ENCODE results near the gene TLR6.
A peak's percentile ranks its signal among the peaks of the same experiment; 100 is the strongest.
"Not testable (repeated sequence)": the region's sequence is repeated elsewhere in the genome, so short reads cannot be mapped to it uniquely, and the experiment has no call there.

TLR6 gene

GRCh38 chr4:38785041-38785790 is 71.4 kb downstream of the TLR6 start:
- no peak for DNase-seq

- no peak for DNase-seq
These were observed 72.5 kb downstream of the TLR6 start for GRCh38 chr4:38784141-38784540.

GRCh38 chr4:38783109-38783460 is 73.5 kb downstream of the TLR6 start:
- no peak for DNase-seq

DNA sequence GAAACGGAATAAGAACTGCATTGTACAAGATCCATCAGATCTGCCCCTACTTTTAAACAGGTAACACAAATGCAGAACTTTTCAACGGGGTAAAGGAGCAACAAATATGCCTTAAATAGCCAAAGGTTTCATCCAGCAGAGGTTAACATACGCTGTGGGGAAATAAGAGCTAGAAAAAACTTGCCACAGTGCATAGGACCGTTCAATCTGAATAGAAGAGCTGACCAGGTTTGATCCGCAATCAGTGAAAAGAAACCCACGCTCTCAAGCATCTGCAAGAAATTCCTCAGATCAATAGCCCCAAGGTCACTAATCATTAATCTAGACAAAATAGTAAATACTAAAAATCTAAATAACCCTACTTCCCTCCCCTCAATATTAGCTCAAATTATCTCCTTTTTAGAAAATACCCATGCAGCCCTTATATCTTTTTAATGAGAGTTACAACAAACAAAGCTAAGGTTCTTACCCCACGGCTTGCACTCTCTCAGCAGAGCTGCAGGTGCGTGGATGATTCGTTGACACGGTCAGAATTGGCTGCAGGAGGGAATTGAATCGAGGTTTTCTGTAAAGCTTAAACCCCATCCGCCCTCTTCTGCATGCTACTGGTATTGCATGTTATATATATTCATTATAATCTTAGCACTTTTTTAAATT is 74.0 kb downstream of the TLR6 start, which contains the start of gene TLR10:
Gene TLR10 (minus strand): TSS at position 539 of the 657 bp plus-strand sequence. CDS start 7,400 bp downstream, outside the sequence.
- peak; percentile 61 for DNase-seq

DNA sequence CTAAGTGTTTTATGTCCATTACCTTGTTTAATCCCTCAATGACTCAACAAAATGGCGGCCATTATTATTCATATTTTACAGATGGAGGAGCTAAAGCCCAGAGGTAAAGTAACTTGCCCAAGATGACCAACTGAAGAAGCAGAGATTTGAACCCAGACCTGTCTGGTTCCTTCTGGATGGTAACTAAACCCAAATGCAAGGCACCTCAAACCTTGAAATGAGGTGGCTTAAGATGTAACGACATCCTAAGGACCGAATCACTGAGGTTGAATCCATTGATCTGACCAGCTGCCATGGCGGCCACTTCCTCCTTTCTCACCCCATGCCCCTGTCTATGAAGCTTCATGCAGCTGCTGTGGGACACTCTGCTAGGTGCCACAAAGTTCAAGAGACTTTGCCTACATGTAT is 74.8 kb downstream of the TLR6 start:
- DNase-seq = no peak

- no peak for DNase-seq
These were observed 75.7 kb downstream of the TLR6 start for GRCh38 chr4:38780833-38781484.

- no peak for DNase-seq
These were observed 76.8 kb downstream of the TLR6 start for GRCh38 chr4:38779790-38780189.

DNA sequence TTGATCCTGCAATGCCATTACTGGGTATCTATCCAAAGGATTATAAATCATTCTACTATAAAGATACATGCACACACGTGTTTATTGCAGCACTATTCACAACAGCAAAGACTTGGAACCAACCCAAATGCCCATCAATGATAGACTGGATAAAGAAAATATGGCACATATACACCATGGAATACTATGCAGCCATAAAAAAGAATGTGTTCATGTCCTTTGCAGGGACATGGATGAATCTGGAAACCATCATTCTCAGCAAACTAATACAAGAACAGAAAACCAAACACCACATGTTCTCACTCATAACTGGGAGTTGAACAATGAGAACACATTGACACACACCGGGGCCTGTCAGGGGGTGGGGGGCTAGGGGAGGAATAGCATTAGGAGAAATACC is 78.7 kb downstream of the TLR6 start:
- not testable (repeated sequence) for DNase-seq

- no peak for DNase-seq
These were observed 81.3 kb downstream of the TLR6 start for GRCh38 chr4:38775326-38775725.

GRCh38 chr4:38774181-38774955 is 82.2 kb downstream of the TLR6 start:
- no peak for DNase-seq

All from activated CD4-positive, alpha-beta T cell treated with anti-CD3 and anti-CD28 coated beads, Interleukin-10, Interleukin-2, amounts not matched to agents 100 ng/mL and 50 ng/mL, durations not matched to agents 16 hours and 8 hours (primary cell).